NCI-H526 (cell line): ENCODE measurements around the gene NFKBIZ.

Experiments
- DNase-seq, 2 experiments: peaks; one replicate each; lab custom pipeline; 2025; lab: John Stamatoyannopoulos, UW

Gene NFKBIZ, protein sequence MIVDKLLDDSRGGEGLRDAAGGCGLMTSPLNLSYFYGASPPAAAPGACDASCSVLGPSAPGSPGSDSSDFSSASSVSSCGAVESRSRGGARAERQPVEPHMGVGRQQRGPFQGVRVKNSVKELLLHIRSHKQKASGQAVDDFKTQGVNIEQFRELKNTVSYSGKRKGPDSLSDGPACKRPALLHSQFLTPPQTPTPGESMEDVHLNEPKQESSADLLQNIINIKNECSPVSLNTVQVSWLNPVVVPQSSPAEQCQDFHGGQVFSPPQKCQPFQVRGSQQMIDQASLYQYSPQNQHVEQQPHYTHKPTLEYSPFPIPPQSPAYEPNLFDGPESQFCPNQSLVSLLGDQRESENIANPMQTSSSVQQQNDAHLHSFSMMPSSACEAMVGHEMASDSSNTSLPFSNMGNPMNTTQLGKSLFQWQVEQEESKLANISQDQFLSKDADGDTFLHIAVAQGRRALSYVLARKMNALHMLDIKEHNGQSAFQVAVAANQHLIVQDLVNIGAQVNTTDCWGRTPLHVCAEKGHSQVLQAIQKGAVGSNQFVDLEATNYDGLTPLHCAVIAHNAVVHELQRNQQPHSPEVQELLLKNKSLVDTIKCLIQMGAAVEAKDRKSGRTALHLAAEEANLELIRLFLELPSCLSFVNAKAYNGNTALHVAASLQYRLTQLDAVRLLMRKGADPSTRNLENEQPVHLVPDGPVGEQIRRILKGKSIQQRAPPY

DNA sequence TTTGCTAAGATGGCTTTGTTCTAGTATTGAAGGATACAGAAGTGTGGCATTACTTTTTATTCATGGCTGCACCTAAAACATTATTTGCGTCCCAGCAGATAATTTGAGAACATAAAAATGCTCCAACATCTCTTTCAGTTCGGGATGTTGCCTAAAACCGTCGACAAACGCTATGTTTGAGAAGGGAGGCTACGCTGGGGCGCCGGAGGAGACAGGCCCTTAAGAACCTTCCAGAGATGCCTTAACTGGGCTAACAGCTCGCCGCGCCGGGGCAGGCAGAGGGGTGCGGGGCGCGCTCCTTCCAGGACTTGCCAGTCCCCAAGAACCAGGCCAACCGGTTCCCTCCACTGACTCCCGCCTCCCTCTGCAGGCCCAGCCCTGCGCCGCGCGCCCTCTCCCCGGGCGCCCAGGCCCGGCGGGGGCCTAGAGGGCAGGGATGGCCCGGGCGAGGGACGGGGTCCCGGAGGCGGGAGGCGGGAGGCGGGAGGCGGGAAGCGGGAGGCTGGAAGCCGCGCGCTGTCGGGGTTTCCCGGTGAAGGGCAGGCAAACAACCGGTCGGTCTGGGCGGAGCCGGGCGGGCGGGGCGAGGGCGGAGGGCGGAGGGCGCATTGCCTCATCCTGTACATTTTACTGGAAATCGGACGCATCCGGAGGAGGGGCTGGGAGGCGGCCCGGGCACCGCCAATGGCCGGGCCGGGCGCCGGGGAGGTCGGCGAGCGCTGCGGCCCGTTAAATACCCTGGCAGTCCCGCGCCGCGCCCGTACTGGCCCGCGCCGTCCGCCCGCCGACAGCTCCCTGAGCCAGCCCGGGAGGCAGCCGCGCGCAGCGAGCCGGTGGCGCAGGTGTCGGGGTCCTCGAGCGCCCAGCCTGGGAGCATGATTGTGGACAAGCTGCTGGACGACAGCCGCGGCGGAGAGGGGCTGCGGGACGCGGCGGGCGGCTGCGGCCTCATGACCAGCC lies at the start of gene NFKBIZ:
NFKBIZ (plus strand) TSS at position 761 of the 960 bp plus-strand sequence; CDS start at position 876, 115 bp downstream.
- DNase-seq: peak; percentile 70 to 96

DNA sequence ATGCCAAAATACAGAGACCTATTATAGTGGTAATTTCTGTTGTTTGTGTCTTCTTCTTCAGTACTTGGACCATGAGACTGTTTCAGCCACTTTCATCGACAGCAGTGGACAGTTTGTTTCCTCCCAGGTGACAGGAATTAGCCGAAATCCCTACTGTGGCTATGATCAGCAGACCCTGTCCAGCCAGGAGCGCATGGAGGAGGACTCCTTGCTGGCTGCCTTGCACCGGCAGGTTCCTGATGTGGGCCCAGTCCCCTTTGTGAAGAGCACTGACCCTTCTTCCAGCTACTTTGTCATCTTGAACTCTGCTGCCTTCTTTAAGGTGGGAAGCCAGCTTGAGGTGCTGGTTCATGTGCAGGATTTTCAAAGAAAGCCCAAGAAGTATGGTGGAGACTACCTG lies 48.1 kb upstream of the NFKBIZ start:
- DNase-seq: no peak

DNA sequence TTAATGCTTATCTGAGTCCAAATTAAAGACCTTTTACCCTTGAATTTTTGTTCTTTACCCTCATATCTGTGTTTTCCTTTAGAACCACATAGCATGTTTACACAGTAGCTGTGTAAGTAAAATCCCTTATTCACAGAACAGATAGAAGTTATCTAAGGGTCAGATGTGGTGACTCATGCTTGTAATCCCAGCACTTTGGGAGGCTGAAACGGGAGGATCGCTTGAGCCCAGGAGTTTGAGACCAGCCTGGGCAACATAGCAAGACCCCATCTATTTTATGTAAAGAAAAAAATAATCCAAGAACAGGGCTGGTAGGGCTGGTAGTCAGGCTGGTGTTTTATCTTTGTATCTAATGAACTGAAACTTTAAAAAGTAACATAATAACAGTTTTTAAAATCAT lies 47.1 kb upstream of the NFKBIZ start:
- no peak for DNase-seq

DNA sequence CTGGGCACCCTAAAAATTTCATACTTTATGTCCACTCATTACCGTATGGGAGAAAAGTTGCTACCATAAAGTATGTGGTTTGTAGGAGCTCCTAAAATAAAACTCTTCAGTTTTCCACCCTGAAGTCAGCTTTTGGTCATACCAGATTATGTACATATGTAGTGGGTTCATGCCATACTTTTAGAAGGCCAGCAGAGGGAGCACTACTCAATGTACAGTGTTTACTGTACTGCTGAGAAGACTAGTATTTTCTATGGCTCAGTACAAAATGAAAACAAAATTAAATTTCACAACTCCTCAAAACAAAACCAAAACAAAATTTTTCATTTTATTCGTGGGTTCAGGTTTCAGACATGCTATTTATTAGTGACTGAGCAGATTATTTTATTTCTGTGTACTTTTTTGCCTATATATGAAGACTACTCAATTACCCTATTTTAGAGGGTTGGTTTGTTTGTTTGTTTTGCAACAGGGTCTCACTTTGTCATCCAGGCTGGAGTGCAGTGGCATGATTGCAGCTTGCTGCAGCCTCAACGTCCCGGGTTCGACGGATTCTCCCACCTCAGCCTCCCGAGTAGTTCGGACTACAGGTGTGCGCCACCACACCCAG lies 46.0 kb upstream of the NFKBIZ start:
- DNase-seq: peak; percentile 47 to 84

DNA sequence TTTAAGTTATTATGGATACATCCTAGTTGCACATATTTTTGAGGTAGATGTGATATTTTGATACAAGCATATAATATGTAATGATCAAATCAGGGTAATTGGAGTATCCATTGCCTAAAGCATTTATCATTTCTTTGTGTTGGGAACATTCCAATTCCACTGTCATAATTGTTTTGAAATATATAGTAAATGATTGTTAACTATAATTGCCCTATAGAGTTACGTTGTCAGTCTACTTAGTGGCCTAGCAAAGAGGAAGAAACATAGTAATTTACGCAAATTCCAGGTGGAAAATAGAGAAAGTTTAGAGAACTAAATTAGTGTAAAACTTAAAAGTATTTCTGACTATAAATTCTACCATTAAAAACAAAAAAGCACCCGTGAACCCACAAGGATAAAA lies 45.4 kb upstream of the NFKBIZ start:
- no peak for DNase-seq

DNA sequence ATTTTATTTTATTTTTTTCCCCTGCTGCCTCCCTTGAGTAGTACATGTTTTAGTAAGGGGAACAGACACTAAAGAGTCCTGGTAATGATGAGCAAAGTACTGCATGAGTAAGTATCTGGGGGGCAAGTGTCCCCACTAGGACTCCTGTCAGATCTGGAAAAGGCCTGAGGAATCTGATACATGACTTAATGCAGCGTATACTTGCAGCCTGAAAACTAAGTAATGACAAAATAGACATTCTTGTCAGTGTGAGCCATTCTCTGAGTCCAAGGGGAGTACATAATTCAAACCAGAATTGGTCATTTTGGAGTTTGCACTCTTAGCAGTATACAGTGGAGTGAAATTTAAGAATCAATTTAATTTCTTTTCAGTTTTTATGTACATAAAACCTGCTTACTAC lies 42.8 kb upstream of the NFKBIZ start:
- no peak for DNase-seq

DNA sequence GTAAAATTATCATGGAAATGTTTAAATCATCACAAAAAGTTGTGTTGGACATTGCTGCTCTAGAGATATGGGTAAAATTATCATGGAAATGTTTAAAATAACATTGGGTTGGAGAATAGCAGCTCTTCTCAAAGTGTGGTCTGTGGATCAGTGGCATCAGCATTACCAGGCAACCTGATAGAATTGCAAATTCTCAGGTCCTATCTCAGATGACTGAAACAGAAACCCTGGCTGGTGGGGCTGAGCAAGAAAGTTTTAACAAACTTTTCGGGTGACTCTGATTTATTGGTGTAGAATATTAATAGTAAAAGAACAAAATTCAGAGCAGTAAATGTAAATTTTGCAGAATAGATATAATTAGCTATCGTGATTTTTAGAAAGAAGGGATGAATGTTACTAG lies 41.4 kb upstream of the NFKBIZ start:
- DNase-seq: no peak

DNA sequence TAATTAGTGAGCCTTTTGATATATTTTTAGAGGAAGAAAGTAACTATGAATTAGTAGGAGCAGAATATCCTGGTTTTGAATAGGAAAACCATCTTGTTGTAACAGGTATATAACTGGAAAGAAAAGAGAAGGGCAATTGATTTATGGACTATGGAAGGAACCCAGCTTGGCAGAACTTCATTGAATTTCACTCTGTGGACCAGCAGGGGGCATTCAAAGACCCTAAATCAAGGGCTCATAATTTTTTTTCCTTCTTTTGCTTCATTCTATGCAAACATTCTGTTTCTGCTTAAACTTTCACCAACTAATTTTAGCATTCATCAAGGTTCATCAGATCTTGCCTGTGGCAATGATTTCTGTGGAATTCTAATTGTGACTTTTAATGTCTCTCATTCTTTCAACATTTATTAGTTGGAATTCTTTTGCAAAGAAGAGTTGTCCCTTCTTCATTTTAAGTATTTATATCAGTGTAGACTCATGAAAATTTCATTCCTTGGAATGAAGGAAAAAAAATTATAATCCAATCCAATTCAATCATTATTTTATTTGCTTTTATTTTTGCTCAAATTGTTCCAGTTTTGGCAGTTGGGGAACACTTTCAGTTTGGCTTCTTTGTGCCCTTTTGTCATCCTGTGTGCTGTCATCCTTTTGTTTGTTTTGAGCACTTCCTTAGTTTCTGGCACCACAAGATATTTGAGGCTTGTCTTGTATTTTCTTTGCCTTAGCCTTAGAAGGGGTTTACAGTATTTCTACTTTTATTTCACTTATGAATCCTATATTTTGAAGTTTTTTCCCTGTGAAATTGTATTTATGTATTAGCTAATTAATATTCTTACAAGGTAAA lies 39.9 kb upstream of the NFKBIZ start:
- peak in 1 of 2 experiments; percentile 41 for DNase-seq

DNA sequence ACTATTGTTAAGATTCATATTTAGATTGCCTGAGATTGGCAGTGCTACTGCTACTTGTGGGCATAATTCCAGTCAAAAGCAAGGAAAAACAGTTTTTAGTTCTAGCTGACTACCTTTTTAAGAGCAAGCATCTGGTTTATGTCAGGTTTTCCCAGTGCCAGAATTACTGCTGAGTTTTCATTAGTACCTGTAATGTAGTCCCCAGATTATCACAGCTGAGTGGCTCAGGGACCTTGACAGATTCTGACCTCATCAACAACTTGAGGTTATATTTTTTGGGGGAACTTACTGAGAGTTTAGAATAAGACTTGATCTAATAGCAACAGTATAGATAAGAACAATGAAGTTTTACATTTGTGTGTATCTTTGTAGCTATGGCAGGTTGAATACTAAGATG lies 39.3 kb upstream of the NFKBIZ start:
- no peak for DNase-seq

DNA sequence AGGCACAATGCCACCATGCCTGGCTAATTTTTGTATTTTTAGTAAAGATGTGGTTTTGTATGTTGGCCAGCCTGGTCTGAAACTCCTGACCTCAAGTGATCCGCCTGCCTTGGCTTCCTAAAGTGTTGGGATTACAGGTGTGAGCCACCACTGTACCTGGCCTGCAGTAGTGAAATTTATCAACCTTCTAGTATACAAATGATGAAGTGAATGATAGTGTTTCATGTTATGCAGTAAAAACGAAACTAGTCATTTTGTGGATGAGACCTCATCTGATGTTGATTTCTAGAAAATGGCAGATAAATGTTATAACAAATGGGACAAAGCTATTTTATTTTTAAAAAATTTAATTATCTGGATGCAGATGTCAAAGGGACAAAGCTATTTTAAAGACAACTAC lies 37.4 kb upstream of the NFKBIZ start:
- no peak for DNase-seq

DNA sequence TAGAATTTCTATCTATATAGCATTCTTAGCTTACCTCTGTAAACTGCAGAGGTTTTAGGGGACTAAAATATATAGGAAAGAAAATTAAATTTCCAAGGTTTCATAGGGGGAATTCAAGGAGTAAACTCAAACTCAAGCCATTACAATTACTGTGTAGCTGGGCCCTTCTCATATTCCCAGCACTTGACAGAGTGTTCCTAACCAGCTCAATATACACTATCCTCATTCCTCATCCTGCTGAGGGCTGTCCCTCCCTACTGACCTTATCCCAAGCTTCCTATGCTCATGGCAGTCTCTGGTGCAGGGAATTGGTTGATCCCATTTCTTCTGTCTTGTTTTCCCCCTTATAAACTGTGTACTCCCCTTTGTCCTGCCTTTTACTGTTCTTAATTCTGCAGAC lies 36.4 kb upstream of the NFKBIZ start:
- no peak for DNase-seq

DNA sequence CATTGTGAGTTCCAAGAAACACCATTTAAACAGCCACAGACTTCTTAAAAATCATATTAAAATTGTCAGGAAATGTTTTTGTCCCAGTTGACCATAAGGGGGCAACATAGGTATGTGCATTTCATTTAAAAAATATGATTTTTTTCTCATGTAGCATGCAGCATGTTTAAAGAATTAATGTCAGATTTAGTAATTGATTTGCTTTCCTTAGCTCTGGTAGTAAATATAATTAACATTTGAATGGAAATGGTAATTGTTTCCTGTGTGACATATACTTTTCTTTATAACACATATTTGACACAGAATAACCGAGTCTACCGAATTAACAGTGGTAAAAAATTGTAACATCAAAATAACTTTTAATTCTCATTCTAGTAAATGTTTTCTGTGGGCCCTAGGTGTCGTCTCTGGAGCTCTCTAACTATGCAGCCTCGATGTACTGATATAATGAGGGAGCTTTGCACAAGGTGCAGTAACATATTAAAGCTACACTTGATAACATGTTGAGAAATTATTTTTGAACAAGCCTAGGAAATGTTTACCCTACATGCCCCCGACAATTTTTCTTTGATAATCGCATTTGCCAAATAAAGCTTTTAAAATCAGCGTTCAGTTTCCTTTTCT lies 35.4 kb upstream of the NFKBIZ start:
- peak; percentile 1 to 32 for DNase-seq

DNA sequence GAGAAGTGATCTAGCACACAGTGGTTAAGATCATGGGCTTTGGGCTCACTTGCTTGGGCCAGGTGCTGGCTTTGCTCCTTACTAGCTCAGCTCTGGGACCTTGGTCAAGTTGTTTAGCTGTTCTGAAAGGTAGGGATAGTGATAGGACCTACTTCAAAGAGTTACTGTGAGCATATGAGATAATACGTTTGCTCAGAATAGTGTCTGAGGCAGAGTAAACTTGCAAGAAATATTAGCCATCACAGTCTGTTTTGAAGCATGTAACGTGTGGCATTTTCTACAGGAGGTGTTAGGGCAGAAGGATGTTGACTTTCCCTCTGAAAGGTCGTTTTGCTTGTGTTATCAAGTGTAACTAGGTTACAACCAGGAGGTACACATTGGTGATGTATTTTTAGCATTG lies 34.5 kb upstream of the NFKBIZ start:
- DNase-seq: no peak

DNA sequence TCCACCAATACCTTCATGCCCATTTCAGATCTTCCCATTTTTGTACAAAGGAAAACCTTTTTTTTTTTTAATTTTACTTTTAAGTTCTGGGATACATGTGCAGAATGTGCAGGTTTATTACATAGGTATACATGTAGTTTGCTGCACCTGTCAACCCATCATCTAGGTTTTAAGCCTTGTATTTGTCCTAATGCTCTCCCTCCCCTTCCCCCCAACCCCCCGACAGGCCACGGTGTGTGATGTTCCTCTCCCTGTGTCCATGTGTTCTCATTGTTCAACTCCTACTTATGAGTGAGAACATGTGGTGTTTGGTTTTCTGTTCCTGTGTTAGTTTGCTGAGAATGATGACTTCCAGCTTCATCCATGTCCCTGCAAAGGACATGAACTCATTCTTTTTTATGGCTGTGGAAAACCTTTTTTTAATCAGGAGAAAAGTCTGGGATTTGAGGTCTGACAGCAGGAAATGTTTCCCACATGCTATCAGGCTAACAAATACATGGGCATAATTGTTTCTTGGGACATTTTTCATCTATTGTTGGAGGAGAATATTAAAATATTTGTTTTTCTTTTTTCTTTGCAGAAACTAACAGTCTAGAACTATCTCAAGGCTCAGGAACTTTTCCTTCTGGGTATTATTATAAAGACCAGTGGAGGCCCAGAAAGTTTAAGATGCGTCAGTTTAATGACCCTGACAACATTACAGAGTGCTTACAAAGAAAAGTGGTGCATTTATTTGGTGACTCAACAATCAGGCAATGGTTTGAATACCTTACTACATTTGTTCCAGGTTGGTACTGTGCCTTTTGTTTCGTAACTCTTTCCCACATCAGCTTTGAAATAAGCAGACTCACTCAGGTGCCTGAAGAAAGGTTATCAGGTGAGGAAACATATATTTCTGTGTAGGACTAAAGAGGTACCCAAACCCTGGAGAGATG lies 32.8 kb upstream of the NFKBIZ start:
- no peak for DNase-seq

DNA sequence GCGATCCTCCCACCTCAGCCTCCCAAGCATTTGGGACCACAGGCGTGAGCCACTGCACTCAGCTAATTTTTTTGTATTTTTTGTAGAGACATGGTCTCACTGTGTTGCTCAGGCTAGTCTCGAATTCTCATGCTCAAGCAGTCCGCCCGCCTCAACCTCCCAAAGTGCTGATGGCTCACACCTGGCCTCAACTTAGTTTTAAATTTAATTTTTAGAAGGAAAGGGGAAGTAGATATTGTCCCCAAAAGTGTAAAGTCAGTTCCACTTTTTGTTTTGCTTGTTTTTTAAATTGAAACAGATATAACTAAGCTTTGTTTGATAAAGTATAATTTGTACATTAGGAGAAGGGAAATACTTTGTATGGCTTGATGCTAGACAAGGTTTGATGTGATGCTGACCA lies 31.3 kb upstream of the NFKBIZ start:
- DNase-seq: no peak

DNA sequence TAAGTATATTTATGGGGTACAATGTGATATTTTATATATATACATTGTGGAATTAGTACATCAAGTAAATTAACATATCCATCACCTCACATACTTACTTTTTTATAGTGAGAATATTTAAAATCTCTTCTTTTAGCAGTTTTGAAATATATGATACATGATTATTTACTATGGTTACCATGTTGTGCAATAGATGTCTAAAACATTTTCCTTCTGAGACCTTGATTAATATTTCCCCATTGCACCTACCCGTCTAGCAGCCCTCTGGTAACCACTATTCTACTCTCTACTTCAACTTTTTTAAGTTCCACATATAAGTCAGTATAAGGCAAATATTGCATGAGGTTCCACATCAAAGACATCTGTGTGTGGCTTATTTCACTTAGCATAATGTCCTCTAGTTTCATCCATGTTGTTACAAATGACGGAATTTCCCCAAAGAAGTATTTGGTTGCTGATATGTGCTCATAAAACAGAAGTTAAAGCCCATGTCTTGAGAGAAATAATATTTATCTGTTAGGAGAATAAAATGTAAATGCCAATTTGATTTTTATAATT lies 29.6 kb upstream of the NFKBIZ start:
- no peak for DNase-seq

DNA sequence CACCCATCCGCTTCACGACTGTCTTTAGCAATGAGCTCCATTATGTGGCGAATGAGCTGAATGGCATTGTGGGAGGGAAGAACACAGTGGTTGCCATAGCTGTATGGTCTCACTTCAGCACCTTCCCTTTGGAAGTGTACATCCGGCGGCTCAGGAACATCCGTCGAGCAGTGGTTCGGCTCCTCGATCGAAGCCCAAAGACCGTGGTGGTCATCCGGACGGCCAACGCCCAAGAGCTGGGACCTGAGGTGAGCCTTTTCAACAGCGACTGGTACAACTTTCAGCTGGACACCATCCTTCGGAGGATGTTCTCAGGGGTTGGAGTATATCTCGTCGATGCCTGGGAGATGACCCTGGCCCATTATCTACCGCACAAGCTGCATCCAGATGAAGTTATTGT lies 27.8 kb upstream of the NFKBIZ start:
- DNase-seq: no peak

DNA sequence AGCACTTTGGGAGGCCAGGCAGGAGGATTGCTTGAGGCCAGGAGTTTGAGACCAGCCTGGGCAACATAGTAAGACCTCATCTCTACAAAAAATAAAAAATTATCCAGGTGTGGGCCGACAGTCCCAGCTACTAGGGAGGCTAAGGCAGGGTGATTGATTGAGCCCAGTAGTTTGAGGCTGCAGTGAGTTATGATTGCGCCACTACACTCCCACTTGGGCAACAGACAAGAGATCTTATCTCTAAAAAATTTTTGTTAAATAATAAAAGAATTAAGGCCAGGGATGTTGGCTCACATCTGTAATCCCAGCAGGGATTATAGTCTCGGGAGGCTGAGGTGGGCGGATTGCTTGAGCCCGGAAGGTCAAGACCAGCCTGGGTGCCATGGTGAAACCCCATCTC lies 25.8 kb upstream of the NFKBIZ start:
- no peak for DNase-seq

DNA sequence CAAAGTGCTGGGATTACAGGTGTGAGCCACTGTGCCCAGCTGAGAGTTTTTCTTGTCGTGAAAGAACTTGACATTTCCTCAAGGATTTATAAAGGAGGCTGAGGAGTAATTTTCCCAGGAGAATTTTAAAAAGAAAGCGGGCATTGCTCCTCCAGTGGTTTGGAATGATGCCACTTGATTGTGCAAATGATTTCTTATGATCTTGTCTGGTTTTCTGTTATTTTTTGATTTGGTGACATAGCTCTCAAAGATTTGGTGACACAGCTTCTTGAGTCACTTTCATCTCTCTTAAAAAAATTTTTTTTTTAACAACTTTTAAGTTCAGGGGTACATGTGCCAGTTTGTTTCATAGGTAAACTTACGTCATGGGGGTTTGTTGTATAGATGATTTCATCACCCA lies 24.6 kb upstream of the NFKBIZ start:
- DNase-seq: no peak
